ENCODE data around the gene ZNF423. TPM values are rescaled to one million over a fixed set of nuclear protein-coding genes. Genes with fewer than 3 reads are reported as not detected.
A peak's percentile ranks its signal among the peaks of the same experiment; 100 is the strongest.

The ZNF423 gene
- polyA plus RNA-seq, 4 donors, result 0.54 to 10.3 (median 2.9) TPM; not detected in 1

GRCh38 chr16:49706620-49707355 is 149.1 kb downstream of the ZNF423 start:
- FAIRE-seq (no peak), DNase-seq (no peak)
- Histone ChIP-seq H3K27me3 (ENCODE audit: control insufficient read depth in 3 of 3, insufficient read depth in 3 of 3, low read length in 3 of 3) (no peaks in the 10 kb centered on the region), H3K4me1 (ENCODE audit: control insufficient read depth in 3 of 3, insufficient read depth in 2 of 3, low read depth in 1 of 3, low read length in 2 of 3) (peaks cover 0 to 10% (median 0%) of the 10 kb centered on the region in 3 donors), H3K36me3 (ENCODE audit: control insufficient read depth in 3 of 3, insufficient read depth in 2 of 3, low read depth in 1 of 3, low read length in 3 of 3) (peaks cover 0 to 6% (median 0%) of the 10 kb centered on the region in 3 donors), H3K27ac (ENCODE audit: low read depth in 1 of 3, low read length in 2 of 3) (no peak overlapping the region), H3K9me3 (ENCODE audit: control insufficient read depth in 2 of 2, insufficient read depth in 1 of 2, low read depth in 1 of 2, low read length in 1 of 2) (no peaks in the 10 kb centered on the region), H3K4me3 (ENCODE audit: low read depth in 1 of 3, low read length in 3 of 3) (no peak overlapping the region)
- WGBS, 3 donors, result 89 to 93% (median 90%) methylated on average over 11 of the region's 11 CpGs

GRCh38 chr16:49704586-49705155 is 151.2 kb downstream of the ZNF423 start:
- no peak for FAIRE-seq
- Histone ChIP-seq H3K36me3 (ENCODE audit: control insufficient read depth in 3 of 3, insufficient read depth in 2 of 3, low read depth in 1 of 3, low read length in 3 of 3) (peaks cover 0 to 5% (median 0%) of the 10 kb centered on the region in 3 donors), H3K27ac (ENCODE audit: low read depth in 1 of 3, low read length in 2 of 3) (no peak overlapping the region), H3K27me3 (ENCODE audit: control insufficient read depth in 3 of 3, insufficient read depth in 3 of 3, low read length in 3 of 3) (no peaks in the 10 kb centered on the region), H3K4me3 (ENCODE audit: low read depth in 1 of 3, low read length in 3 of 3) (no peak overlapping the region), H3K9me3 (ENCODE audit: control insufficient read depth in 2 of 2, insufficient read depth in 1 of 2, low read depth in 1 of 2, low read length in 1 of 2) (no peaks in the 10 kb centered on the region), H3K4me1 (ENCODE audit: control insufficient read depth in 3 of 3, insufficient read depth in 2 of 3, low read depth in 1 of 3, low read length in 2 of 3) (peaks cover 0 to 19% (median 0%) of the 10 kb centered on the region in 3 donors)
- no peak for DNase-seq
- WGBS, 3 donors, result 90 to 95% (median 92%) methylated on average over 2 of the region's 2 CpGs

- Histone ChIP-seq H3K27ac (ENCODE audit: low read depth in 1 of 3, low read length in 2 of 3) (no peak overlapping the region), H3K4me3 (ENCODE audit: low read depth in 1 of 3, low read length in 3 of 3) (no peak overlapping the region), H3K27me3 (ENCODE audit: control insufficient read depth in 3 of 3, insufficient read depth in 3 of 3, low read length in 3 of 3) (no peaks in the 10 kb centered on the region), H3K4me1 (ENCODE audit: control insufficient read depth in 3 of 3, insufficient read depth in 2 of 3, low read depth in 1 of 3, low read length in 2 of 3) (peaks cover 0 to 24% (median 0%) of the 10 kb centered on the region in 3 donors), H3K9me3 (ENCODE audit: control insufficient read depth in 2 of 2, insufficient read depth in 1 of 2, low read depth in 1 of 2, low read length in 1 of 2) (no peaks in the 10 kb centered on the region), H3K36me3 (ENCODE audit: control insufficient read depth in 3 of 3, insufficient read depth in 2 of 3, low read depth in 1 of 3, low read length in 3 of 3) (peaks cover 0 to 2% (median 0%) of the 10 kb centered on the region in 3 donors)
- DNase-seq, result peak in 1 of 2 donors; percentile 50
- WGBS, 3 donors, result 46 to 73% (median 72%) methylated on average over 3 of the region's 3 CpGs
- no peak for FAIRE-seq
Observed at GRCh38 chr16:49703483-49703882, 152.4 kb downstream of the ZNF423 start.

GRCh38 chr16:49701789-49702494 is 154.0 kb downstream of the ZNF423 start:
- 65 to 84% (median 75%) methylated on average over 15 of the region's 15 CpGs for WGBS, 3 donors
- Histone ChIP-seq H3K36me3 (ENCODE audit: control insufficient read depth in 3 of 3, insufficient read depth in 2 of 3, low read depth in 1 of 3, low read length in 3 of 3) (peaks cover 0 to 9% (median 0%) of the 10 kb centered on the region in 3 donors), H3K27ac (ENCODE audit: low read depth in 1 of 3, low read length in 2 of 3) (peak overlapping the region in 1 of 3 donors; percentile 8), H3K4me1 (ENCODE audit: control insufficient read depth in 3 of 3, insufficient read depth in 2 of 3, low read depth in 1 of 3, low read length in 2 of 3) (peaks cover 0 to 24% (median 0%) of the 10 kb centered on the region in 3 donors), H3K4me3 (ENCODE audit: low read depth in 1 of 3, low read length in 3 of 3) (no peak overlapping the region), H3K9me3 (ENCODE audit: control insufficient read depth in 2 of 2, insufficient read depth in 1 of 2, low read depth in 1 of 2, low read length in 1 of 2) (no peaks in the 10 kb centered on the region), H3K27me3 (ENCODE audit: control insufficient read depth in 3 of 3, insufficient read depth in 3 of 3, low read length in 3 of 3) (no peaks in the 10 kb centered on the region)
- FAIRE-seq (no peak), DNase-seq (peak in 1 of 2 donors; percentile 19)

GRCh38 chr16:49701065-49701685 is 154.7 kb downstream of the ZNF423 start:
- Histone ChIP-seq H3K27me3 (ENCODE audit: control insufficient read depth in 3 of 3, insufficient read depth in 3 of 3, low read length in 3 of 3) (no peaks in the 10 kb centered on the region), H3K36me3 (ENCODE audit: control insufficient read depth in 3 of 3, insufficient read depth in 2 of 3, low read depth in 1 of 3, low read length in 3 of 3) (peaks cover 0 to 13% (median 0%) of the 10 kb centered on the region in 3 donors), H3K9me3 (ENCODE audit: control insufficient read depth in 2 of 2, insufficient read depth in 1 of 2, low read depth in 1 of 2, low read length in 1 of 2) (no peaks in the 10 kb centered on the region), H3K27ac (ENCODE audit: low read depth in 1 of 3, low read length in 2 of 3) (no peak overlapping the region), H3K4me3 (ENCODE audit: low read depth in 1 of 3, low read length in 3 of 3) (no peak overlapping the region), H3K4me1 (ENCODE audit: control insufficient read depth in 3 of 3, insufficient read depth in 2 of 3, low read depth in 1 of 3, low read length in 2 of 3) (peaks cover 0 to 24% (median 0%) of the 10 kb centered on the region in 3 donors)
- 57 to 70% (median 66%) methylated on average over 18 of the region's 18 CpGs for WGBS, 3 donors
- FAIRE-seq (no peak), DNase-seq (no peak)

- 54 to 65% (median 56%) methylated on average over 10 of the region's 10 CpGs for WGBS, 3 donors
- Histone ChIP-seq H3K27ac (ENCODE audit: low read depth in 1 of 3, low read length in 2 of 3) (peak overlapping the region in 1 of 3 donors; percentile 48), H3K36me3 (ENCODE audit: control insufficient read depth in 3 of 3, insufficient read depth in 2 of 3, low read depth in 1 of 3, low read length in 3 of 3) (peaks cover 0 to 13% (median 0%) of the 10 kb centered on the region in 3 donors), H3K4me3 (ENCODE audit: low read depth in 1 of 3, low read length in 3 of 3) (no peak overlapping the region), H3K4me1 (ENCODE audit: control insufficient read depth in 3 of 3, insufficient read depth in 2 of 3, low read depth in 1 of 3, low read length in 2 of 3) (peaks cover 0 to 24% (median 0%) of the 10 kb centered on the region in 3 donors), H3K9me3 (ENCODE audit: control insufficient read depth in 2 of 2, insufficient read depth in 1 of 2, low read depth in 1 of 2, low read length in 1 of 2) (no peaks in the 10 kb centered on the region), H3K27me3 (ENCODE audit: control insufficient read depth in 3 of 3, insufficient read depth in 3 of 3, low read length in 3 of 3) (no peaks in the 10 kb centered on the region)
- DNase-seq (peak in 1 of 2 donors; percentile 18), FAIRE-seq (no peak)
Observed at GRCh38 chr16:49700251-49701064, 155.5 kb downstream of the ZNF423 start.

GRCh38 chr16:49699841-49700175 is 156.1 kb downstream of the ZNF423 start:
- peak overlapping the region in 1 of 3 donors; percentile 38 for H3K27ac ChIP-seq (ENCODE audit: low read depth in 1 of 3, low read length in 2 of 3)
- 63 to 69% (median 66%) methylated on average over 3 of the region's 3 CpGs for WGBS, 3 donors

More at GRCh38 chr16:49699841-49700175, 156.1 kb downstream of the ZNF423 start:
- Histone ChIP-seq H3K4me3 (ENCODE audit: low read depth in 1 of 3, low read length in 3 of 3) (peak overlapping the region in 1 of 3 donors; percentile 9), H3K27me3 (ENCODE audit: control insufficient read depth in 3 of 3, insufficient read depth in 3 of 3, low read length in 3 of 3) (no peaks in the 10 kb centered on the region), H3K36me3 (ENCODE audit: control insufficient read depth in 3 of 3, insufficient read depth in 2 of 3, low read depth in 1 of 3, low read length in 3 of 3) (peaks cover 0 to 13% (median 0%) of the 10 kb centered on the region in 3 donors), H3K4me1 (ENCODE audit: control insufficient read depth in 3 of 3, insufficient read depth in 2 of 3, low read depth in 1 of 3, low read length in 2 of 3) (peaks cover 0 to 24% (median 0%) of the 10 kb centered on the region in 3 donors), H3K9me3 (ENCODE audit: control insufficient read depth in 2 of 2, insufficient read depth in 1 of 2, low read depth in 1 of 2, low read length in 1 of 2) (no peaks in the 10 kb centered on the region)
- FAIRE-seq, result no peak
- DNase-seq, result no peak

Measured in small intestine (tissue), 7 donors.